NOMO-1 treated with DMSO at 0.1 percent for 48 hours (cell line): ENCODE results near the gene TMX1.

Source experiments
- DNase-seq: peaks from one replicate; lab custom pipeline; 2025; ENCODE audit not compliant: unreplicated experiment; lab: John Stamatoyannopoulos, UW

The TMX1 gene

DNA sequence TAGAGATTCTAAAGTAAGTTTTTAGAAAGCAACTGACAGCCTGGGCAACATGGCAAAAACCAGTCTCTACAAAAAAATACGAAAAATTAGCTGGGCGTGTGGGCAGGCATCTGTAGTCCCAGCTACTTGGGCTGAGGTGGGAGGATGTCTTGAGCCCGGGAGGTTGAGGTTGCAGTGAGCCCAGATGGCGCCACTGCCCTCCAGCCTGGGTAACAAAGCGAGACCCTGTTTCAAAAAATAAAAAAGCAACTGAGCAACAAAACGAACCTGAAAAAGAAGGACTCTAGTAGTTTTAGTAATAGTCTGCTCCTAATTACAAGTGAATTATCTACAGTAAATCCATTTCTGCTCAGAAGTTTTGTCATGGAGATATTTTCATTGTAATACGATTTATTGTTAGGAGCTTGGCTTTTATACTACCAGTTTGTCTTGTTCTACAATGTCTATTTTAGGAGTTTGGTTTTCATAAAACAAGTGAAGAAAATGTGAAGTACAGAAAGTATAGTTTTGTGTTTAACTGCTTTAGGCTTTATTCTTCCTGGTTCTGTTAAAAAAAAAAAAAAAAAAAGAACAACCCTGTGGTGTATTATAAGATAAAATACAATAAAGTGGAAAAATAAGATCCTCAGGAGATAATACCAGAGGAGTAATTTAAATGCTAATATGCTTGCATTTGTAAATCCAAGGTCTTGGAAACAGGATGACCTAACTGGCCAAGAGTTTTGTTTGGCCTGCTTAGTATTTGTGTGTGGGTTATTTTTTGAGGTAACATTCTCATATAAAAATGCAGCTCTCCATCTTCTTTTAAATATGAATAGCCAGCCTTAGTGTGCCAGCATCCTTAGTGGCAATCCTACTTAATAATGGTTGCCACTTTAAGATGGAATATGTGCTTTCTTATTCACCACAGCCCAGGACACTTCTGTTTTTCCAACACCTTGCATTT, 2.8 kb downstream of the TMX1 start:
- DNase-seq = no peak

DNA sequence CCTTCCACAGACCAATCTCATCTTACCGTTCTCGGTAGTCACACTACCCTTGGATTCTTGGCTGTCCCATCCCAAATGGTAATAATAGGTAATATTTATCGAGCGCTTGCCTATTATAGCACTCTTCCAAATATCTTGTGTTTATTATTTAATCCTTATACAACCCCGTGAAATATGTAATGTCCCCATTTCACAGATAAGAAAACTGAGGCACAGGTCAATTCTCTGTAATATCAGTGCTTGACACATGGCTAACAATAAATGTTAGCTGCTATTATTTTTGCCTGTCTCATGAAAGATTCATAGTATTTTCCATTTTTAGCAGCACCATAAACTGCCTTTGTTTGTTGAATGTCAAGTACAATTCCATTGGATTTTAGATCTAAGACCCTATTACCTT, 4.5 kb downstream of the TMX1 start:
- no peak for DNase-seq

DNA sequence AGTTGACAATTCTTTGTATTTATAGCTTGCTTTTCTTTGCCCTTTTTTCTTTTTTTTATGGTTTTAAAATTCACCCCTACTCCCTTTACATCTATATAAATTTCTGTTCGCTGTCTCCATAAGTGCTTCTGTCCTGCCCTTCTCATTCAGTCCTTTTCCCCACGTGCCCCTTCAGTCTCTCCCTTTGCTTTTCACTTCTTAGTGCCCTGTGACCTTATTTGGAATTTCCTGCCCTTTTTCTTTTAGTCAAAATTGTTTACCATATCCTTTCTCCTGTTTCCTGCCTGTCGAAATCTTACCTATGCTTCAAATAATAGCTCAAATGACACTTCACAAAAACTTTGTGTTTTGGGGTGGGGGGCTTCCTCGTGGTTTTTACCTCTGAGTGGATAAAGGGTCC, 6.0 kb downstream of the TMX1 start:
- no peak for DNase-seq

DNA sequence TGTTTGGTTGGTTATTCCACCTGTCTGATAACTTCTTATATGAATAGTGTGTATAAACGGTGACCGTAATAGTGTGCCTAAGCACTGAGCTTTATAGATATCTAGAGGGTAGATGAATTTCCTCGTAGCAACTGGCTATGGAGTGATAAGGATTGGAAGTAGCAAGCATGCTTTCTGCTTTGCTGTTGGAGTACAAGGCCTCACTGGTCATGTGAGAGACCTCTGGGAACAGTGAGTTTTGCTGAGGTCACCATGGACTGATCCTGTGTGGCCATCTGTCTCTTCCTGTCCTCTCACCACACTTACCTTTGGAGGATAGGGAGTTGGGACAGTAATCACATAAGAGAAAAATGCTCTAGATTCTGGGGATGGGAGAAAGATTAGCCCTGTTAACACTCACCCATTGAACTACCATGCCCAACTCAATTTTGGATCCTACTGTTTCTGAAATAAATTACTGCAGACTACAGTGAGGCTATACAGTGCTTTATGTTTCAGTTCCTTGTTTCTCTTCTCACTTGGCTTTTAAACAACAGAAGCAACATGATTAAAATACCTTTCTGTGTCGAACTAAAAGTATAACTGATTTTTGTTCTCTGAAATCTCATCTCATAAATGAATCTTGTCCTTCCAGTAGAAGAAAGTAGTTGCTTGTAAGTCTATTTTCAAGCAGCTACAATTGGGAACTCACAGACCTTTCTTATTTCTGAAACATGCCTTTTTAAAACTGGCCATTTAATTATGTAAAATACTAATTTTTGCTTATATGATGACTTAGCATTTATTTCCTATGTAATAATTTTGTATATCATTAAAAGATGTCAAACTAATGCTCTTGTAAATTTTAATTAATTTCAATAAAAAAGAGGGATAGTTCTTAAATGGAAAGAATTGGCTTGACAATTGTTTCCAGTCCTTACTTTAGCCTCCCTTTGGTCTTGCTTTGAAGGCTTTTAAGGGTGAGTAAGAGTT, 8.3 kb downstream of the TMX1 start:
- peak; percentile 27 for DNase-seq

DNA sequence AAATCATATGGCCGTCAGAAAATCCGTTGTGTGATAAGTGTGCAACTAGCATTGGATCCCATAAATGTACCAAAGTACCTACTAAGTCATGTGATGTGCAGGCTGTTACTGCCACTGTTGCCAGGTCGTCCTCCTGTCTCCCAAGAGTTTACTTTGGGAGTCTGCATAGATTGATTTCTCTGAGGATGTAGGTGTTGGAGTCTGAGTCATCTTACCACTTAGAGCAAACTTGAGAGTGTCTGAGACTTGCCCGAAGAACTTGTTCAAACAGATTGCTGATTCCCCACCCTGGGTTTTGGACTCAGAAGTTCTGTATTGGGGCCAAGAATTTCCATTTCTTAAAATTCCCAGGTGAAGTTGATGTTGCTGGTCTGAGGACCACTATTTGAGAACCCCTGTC, 11.4 kb downstream of the TMX1 start:
- no peak for DNase-seq

DNA sequence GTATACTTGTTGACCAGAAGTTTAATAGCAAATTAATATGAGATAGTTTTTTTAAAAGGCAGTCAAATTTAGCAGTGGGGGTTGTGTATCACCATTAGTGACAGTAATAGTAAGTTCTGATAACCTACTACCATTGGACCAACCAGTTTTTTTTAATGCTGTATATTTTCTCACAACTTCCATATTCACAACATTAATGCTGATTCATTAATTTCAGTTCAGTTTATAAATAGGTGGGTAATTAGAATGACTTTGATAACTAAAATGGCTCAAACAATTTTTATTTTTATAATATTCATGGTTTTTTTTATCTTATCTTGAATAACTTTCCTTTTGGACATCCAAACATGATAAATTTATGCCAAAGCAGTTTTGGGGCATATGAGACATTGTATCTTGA, 13.8 kb downstream of the TMX1 start:
- DNase-seq = no peak

DNA sequence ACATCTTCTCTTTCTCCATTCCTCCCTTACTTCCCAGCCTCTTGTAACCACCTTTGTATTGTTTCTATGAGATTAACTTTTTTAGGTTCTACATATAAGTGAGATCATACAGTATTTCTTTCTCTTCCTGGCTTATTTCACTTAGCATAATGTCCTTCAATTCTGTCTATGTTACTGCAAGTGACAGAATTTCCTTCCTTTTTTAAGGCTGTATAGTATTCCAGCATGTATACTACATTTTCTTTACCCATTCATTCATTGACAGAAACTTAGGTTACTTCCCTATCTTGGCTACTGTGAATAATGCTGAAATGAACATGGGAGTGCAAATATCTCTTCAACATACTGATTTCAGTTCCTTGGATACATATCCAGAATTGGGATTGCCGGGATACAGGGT, 18.2 kb downstream of the TMX1 start:
- DNase-seq = no peak

DNA sequence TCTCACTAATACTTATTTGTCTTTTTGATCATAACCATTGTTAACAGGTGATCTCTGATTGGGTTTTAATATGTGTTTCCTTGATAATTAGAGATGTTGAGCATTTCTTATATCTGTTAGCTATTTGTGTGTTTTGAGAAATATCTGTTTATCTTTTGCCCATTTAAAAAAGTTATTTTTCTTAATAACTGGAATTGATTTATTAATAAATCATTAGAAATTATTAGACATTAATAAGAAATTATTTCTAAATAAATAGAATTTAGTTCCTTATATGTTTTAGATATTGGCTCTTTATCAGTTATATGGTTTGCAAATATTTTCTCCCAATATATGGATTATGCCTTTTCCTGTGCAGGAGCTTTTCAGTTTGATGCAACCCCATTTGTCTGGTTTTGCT, 18.7 kb downstream of the TMX1 start:
- no peak for DNase-seq

DNA sequence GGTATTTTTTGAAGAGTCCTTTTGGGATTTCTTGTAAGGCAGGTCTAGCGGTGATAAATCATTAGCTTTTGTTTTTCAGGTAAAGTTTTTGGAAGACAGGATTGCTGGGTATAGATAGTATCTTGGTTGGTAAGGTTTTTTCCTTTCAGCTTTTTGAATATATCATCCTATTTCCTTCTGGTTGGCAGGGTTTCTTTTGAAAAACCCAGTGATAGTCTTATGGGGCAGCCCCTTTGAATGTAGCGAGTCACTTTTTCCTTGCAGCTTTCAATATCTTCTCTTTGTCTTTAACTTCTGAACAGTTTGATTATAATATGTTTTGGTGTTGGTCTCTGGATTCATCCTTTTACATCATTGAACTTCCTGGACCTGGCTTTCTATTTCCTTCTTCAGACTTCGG, 20.2 kb downstream of the TMX1 start:
- DNase-seq = no peak

DNA sequence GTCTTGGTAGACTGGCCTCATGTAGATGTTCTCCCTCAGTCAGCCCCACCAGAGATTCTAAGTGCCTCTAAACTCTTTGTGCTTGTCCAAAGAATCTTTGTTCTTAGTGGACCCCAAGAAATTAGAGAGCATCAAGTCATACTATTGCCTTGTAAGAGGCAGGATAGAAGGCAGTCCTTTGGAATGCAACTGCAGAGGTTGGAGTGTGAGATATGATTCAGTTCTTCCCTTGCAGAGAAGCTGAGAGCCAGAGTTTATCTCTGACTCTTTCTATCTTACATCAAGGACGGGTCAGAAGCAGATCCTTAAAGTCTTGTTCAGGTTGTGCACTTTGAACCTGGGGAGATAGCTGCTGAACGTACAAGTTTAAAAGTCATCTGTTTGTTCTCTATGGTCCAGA, 21.1 kb downstream of the TMX1 start:
- DNase-seq = no peak

DNA sequence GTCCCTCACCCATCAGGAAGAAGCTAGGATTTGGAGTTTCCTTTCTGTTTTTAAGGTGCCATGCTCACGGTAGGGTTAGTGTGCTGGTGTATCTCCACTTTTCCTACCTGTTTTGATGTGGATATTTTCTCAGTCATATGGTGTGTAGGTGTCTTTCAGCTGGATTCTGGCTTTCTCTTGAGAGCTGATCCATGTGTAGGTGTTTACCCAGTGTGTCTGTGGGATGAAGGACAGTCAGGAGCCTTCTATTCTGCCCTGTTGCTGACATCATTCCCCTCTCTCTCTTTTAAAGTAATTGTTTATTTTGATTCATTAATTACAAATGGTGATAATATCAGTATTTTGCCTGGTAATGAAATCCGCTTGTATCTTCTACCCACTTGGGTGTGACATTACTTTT, 22.8 kb downstream of the TMX1 start:
- DNase-seq = no peak

DNA sequence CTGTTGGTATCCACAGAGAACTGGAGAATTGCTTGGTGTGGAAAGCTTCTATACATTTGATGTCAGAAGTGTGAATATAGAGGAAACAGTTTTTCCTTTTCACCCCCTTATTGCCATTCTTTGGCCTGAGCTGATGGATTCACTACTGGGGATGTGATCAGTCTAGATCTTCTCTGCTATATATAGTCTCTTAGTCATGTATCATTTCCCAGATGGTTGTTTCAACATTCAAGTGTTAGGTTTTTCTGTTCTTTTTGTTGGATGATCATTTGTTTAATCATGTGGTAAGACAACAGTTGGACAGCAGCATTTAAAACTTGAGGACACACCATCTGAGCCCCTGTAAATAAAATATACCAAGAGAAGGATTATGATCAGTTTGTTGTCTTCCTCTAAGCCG, 29.6 kb downstream of the TMX1 start:
- no peak for DNase-seq

DNA sequence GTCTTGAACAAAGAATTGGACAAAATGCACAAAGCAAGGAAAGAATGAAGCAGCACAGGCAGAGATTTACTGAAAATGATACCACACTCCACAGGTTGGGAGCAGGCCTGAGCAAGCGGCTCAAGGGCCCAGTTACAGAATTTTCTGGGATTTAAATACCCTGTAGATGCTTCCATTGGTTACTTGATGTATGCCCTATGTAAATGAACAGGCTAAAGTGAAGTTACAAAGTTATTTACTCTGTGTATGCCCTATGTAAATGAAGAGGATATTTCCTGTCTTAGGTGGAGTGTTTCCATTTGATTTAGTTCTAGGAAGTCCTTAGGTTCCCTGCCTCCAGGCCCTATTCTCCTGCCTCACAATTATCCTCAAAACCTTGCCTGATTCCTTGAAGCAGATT, 36.6 kb downstream of the TMX1 start:
- DNase-seq = no peak

DNA sequence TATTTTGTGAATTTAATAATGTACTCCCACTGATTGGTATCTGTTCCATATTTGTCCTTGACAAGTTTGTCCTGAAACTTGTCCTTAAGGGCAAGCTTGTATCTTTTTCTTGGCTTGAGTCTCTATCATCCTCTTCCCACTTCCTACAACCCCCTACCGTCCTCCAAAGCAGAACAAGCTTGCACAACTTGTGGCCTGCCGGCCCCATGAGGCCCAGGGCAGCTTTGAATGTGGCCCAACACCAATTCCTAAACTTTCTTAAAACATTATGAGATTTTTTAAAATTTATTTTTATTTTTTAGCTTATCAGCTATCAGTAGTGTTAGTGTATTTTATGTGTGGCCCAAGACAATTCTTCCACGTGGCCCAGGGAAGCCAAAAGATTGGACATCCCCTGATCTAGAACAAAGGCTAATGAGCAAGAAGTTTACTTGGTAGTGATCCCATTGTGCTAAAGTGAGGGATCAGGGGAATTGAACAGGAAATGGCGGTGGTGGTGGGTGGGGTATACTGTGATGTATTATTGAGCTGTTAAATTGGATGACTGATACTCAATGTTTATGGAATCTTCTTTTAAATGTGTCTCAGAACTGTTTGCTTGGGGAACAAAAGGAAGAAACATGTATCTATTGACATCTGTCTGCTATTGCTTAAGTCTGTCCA, 37.8 kb downstream of the TMX1 start:
- DNase-seq = peak; percentile 2

DNA sequence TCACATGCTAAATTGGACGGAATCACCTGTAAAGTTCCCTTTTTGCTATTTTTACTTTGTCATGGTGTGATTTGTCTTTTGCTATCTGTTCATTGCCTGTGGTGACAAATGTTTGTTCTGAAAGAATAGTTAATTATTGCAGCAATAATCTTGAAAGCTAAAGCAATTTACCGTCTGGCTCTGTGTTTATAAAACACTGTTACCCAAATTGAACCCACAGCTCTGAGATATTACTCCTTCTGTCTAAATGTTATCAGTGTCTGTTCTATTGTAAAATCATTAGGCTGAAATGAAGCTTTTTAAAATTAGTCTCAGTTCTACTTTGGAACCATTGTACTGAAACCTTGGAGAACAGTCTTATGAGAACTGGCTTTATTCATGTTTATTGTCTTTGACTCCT, 42.5 kb downstream of the TMX1 start:
- DNase-seq = no peak

DNA sequence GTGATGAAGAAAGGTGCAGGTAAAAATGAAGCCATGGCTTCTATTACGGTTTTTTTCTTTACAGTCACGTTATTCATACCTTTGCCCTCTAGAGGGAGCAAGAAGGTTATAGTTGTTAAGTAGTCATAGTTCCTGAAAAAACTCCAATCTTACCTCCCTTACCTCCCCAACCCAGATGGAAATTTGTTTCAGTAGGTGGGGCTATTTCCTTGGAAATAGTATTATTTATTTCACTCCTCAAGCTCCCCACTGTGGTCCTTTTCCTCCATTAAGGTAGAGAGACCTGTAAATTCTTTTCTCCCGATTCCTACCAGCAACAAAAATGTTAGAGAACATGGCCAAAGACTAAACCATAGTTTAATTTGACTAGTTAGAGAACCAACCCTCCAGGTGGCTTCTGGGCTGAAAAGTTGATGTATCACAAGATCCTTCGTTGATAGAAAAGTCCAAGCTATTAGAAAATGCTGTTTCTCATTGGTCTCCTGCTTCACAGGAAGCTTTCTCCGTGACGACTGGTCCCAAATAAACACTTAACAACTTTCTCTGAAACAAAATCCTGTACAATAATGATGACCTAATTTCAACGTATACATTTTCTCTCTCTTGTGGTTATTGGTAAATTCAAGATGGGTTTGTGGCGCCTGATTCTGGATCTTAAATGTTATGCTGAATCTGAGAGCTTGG, 43.5 kb downstream of the TMX1 start:
- peak; percentile 42 for DNase-seq

DNA sequence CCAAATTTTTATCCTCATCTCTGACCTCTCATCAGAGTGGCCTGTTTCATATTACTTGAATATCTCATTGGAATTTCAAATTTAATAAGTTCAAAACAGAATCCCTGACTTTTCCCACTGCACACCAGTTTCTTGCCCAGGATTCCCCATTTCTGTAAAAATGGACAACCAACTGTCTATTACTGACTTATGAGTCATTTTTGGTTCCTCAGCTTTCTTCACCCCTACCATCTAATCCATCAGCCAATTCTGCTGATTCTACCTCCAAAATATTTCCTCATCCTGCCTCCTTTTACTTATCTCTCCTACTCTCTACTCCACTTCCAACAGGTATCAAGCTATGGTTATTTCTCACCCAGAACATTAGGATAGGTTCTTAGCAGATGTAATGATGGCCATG, 44.2 kb downstream of the TMX1 start:
- no peak for DNase-seq

DNA sequence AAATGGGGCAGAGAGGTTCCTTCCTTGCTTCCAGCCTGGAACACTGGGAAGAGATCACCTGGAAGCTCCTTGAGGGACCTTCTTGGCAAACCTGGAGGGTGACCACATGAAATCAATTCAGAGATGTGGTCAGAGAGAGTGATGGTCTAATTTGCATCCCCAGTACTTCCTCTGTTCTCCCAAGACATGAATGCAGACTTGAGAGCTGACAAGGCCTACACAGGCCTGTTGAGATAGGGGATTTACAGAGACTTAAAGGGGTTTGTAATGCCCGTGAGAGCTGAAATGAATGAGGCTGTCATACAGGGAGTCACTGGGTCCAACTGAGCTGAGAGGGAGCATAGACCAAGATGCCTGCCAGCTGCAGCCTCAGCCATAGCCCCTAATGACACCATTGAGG, 45.1 kb downstream of the TMX1 start:
- DNase-seq = no peak

DNA sequence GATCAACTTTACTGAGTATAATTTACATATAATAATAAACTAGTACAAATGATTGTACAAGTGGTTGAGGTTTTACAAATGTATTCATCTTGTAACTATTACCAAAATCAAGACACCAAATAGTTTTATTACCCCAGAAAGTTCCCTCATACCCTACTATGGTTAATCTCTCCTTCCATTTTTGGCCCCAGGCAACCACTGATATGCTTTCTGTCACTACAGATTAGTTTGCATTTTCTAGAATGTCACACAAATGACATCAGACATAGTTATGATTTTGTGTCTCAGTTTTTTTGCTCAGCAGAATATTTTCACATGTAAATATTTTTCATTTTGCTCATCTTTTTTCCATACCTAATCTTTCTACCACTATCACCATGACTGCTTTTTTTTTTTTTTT, 49.1 kb downstream of the TMX1 start:
- DNase-seq = no peak

DNA sequence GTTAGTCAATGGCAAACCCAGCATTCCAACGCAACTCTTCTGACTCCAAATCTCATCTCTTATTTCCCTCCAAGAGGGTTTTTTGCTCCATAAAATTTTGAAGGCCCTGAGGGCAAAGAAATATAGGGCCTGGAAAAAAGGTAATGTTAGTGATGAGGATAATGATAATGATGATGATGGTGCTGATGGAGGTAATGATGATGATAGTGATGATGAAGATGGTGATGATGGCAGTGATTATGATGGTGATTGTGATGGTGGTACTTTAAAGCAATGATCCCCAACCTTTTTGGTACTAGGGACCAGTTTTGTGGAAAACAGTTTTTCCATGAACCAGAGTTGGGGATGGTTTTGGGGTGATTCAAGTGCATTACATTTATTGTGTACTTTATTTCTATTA, 50.1 kb downstream of the TMX1 start:
- no peak for DNase-seq

DNA sequence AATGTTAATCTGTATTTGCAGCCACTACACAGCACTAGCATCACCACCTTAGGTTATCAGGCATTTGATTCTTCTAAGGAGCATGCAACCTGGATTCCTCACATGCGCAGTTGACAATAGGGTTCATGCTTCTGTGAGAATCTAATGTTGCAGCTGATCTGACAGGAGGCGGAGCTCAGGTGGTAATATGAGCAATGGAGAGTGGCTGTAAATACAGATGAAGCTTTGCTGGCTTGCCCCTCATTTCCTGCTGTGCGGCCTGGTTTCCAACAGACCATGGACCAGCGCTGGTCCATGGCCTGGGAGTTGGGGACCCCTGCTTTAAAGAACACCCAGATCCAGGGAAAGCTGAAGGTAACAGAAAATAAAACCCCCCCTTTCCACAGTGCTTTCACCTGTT, 51.0 kb downstream of the TMX1 start:
- DNase-seq = no peak
